ENCODE results near the gene CCSER2. TPM values are rescaled to one million over a fixed set of nuclear protein-coding genes. Genes with fewer than 3 reads are reported as not detected.

CCSER2 gene
- total RNA-seq, 2 experiments from 2014 or later: 69.8 to 73.5 TPM

GRCh38 chr10:84296091-84296981, 32.1 kb upstream of the CCSER2 start:
- H3K27ac Mint-ChIP-seq: no peak overlapping the region
- no peaks in the 10 kb centered on the region for H3K36me3 Mint-ChIP-seq
- H3K4me3 Mint-ChIP-seq: no peak overlapping the region
- peaks cover 4% of the 10 kb centered on the region for H3K27me3 Mint-ChIP-seq
- DNase-seq: no peak
- ChIA-PET CTCF (interaction anchor here (0.6 kb wide), 1 partner anchor 30 kb away, joined by 3 read pairs; no protein-coding TSS in a partner anchor), POLR2A (no interaction called here)
- intact Hi-C loops (cut with micrococcal nuclease): no loop called here
- peaks cover 20% of the 10 kb centered on the region for H3K4me1 Mint-ChIP-seq (ENCODE audit: low read depth)
- H3K9me3 Mint-ChIP-seq: no peaks in the 10 kb centered on the region

GRCh38 chr10:84298057-84298456, 30.3 kb upstream of the CCSER2 start:
- intact Hi-C loops (cut with micrococcal nuclease): no loop called here
- peaks cover 20% of the 10 kb centered on the region for H3K4me1 Mint-ChIP-seq (ENCODE audit: low read depth)
- POLR2A ChIA-PET: no interaction called here
- no peak overlapping the region for H3K27ac Mint-ChIP-seq
- CTCF ChIA-PET: no interaction called here
- H3K36me3 Mint-ChIP-seq: no peaks in the 10 kb centered on the region
- no peak for DNase-seq
- peaks cover 4% of the 10 kb centered on the region for H3K27me3 Mint-ChIP-seq
- no peak overlapping the region for H3K4me3 Mint-ChIP-seq
- H3K9me3 Mint-ChIP-seq: no peaks in the 10 kb centered on the region

GRCh38 chr10:84302223-84302622, 26.2 kb upstream of the CCSER2 start:
- Mint-ChIP-seq H3K4me1 (ENCODE audit: low read depth) (peaks cover 12% of the 10 kb centered on the region), H3K27me3 (peaks cover 4% of the 10 kb centered on the region), H3K27ac (no peak overlapping the region), H3K36me3 (peaks cover 1% of the 10 kb centered on the region), H3K9me3 (no peaks in the 10 kb centered on the region), H3K4me3 (no peak overlapping the region)
- DNase-seq: no peak
- ChIA-PET CTCF (interaction anchor here (1.0 kb wide), 1 partner anchor 35 kb away, joined by 3 read pairs; no protein-coding TSS in a partner anchor), POLR2A (no interaction called here)
- intact Hi-C loops (cut with micrococcal nuclease): no loop called here

- Mint-ChIP-seq H3K27ac (peak overlapping the region; percentile 91), H3K27me3 (no peaks in the 10 kb centered on the region), H3K36me3 (peaks cover 1% of the 10 kb centered on the region), H3K9me3 (no peaks in the 10 kb centered on the region), H3K4me1 (ENCODE audit: low read depth) (peaks cover 34% of the 10 kb centered on the region), H3K4me3 (no peak overlapping the region)
- intact Hi-C loops (cut with micrococcal nuclease): no loop called here
- ChIA-PET POLR2A (interaction anchor here (2.2 kb wide), 1 partner anchor 22 kb away, joined by 10 read pairs; the partner anchor contains the start of gene CCSER2), CTCF (no interaction called here)
- no peak for DNase-seq
These were observed 21.5 kb upstream of the CCSER2 start for GRCh38 chr10:84306751-84307384.

- H3K4me3 Mint-ChIP-seq: no peak overlapping the region
- H3K36me3 Mint-ChIP-seq: peaks cover 1% of the 10 kb centered on the region
- intact Hi-C loops (cut with micrococcal nuclease): loop anchor here (1.0 kb wide), 5 partner anchors 9 to 41 kb away; no protein-coding TSS in a partner anchor
- peak overlapping the region; percentile 77 for H3K27ac Mint-ChIP-seq
- peaks cover 34% of the 10 kb centered on the region for H3K4me1 Mint-ChIP-seq (ENCODE audit: low read depth)
- no peaks in the 10 kb centered on the region for H3K9me3 Mint-ChIP-seq
- POLR2A ChIA-PET: interaction anchor here (2.2 kb wide), 1 partner anchor 21 kb away, joined by 10 read pairs; the partner anchor contains the start of gene CCSER2
- CTCF ChIA-PET: interaction anchor here (0.6 to 1.6 kb wide), 2 partner anchors 21 to 41 kb away, joined by 3 to 6 read pairs; no protein-coding TSS in a partner anchor
- H3K27me3 Mint-ChIP-seq: no peaks in the 10 kb centered on the region
- no peak for DNase-seq
These were observed 20.4 kb upstream of the CCSER2 start for GRCh38 chr10:84308021-84308420.

- H3K4me1 Mint-ChIP-seq (ENCODE audit: low read depth): peaks cover 34% of the 10 kb centered on the region
- H3K9me3 Mint-ChIP-seq: no peaks in the 10 kb centered on the region
- H3K4me3 Mint-ChIP-seq: peak overlapping the region; percentile 45
- DNase-seq: peak; percentile 74
- CTCF ChIA-PET: interaction anchor here (0.6 to 1.6 kb wide), 5 partner anchors 20 to 232 kb away, joined by 3 to 6 read pairs (median 3); partner anchors contain the start of gene CCSER2
- intact Hi-C loops (cut with micrococcal nuclease): loop anchor here (1.0 kb wide), 5 partner anchors 9 to 41 kb away; no protein-coding TSS in a partner anchor
- POLR2A ChIA-PET: interaction anchor here (2.2 kb wide), 1 partner anchor 20 kb away, joined by 10 read pairs; the partner anchor contains the start of gene CCSER2
- H3K27ac Mint-ChIP-seq: peak overlapping the region; percentile 82
- no peaks in the 10 kb centered on the region for H3K27me3 Mint-ChIP-seq
- peaks cover 1% of the 10 kb centered on the region for H3K36me3 Mint-ChIP-seq
These were observed 19.7 kb upstream of the CCSER2 start for GRCh38 chr10:84308481-84309304.

GRCh38 chr10:84310470-84310869, 17.9 kb upstream of the CCSER2 start:
- Mint-ChIP-seq H3K27ac (no peak overlapping the region), H3K4me1 (ENCODE audit: low read depth) (peaks cover 34% of the 10 kb centered on the region), H3K27me3 (peaks cover 3% of the 10 kb centered on the region), H3K9me3 (no peaks in the 10 kb centered on the region), H3K4me3 (no peak overlapping the region), H3K36me3 (peaks cover 1% of the 10 kb centered on the region)
- ChIA-PET CTCF (interaction anchor here (0.6 to 1.8 kb wide), 4 partner anchors 43 to 227 kb away, joined by 3 to 6 read pairs (median 4); no protein-coding TSS in a partner anchor), POLR2A (interaction anchor here (1.1 kb wide), 1 partner anchor 19 kb away, joined by 3 read pairs; no protein-coding TSS in a partner anchor)
- intact Hi-C loops (cut with micrococcal nuclease): no loop called here
- no peak for DNase-seq

- H3K9me3 Mint-ChIP-seq: no peaks in the 10 kb centered on the region
- CTCF ChIA-PET: interaction anchor here (1.8 kb wide), 1 partner anchor 226 kb away, joined by 6 read pairs; no protein-coding TSS in a partner anchor
These were observed 16.8 kb upstream of the CCSER2 start for GRCh38 chr10:84311576-84311975.

GRCh38 chr10:84312816-84313215, 15.6 kb upstream of the CCSER2 start:
- no peaks in the 10 kb centered on the region for H3K36me3 Mint-ChIP-seq
- peaks cover 6% of the 10 kb centered on the region for H3K27me3 Mint-ChIP-seq
- no peaks in the 10 kb centered on the region for H3K9me3 Mint-ChIP-seq
- no peak for DNase-seq
- ChIA-PET POLR2A (no interaction called here), CTCF (interaction anchor here (0.6 kb wide), 1 partner anchor 46 kb away, joined by 4 read pairs; no protein-coding TSS in a partner anchor)
- H3K27ac Mint-ChIP-seq: no peak overlapping the region
- intact Hi-C loops (cut with micrococcal nuclease): no loop called here
- no peak overlapping the region for H3K4me3 Mint-ChIP-seq
- peaks cover 25% of the 10 kb centered on the region for H3K4me1 Mint-ChIP-seq (ENCODE audit: low read depth)

More at GRCh38 chr10:84311576-84311975, 16.8 kb upstream of the CCSER2 start:
- H3K27ac Mint-ChIP-seq: no peak overlapping the region
- peaks cover 1% of the 10 kb centered on the region for H3K36me3 Mint-ChIP-seq
- POLR2A ChIA-PET: no interaction called here
- DNase-seq: no peak
- H3K27me3 Mint-ChIP-seq: peaks cover 5% of the 10 kb centered on the region
- no peak overlapping the region for H3K4me3 Mint-ChIP-seq
- intact Hi-C loops (cut with micrococcal nuclease): no loop called here
- H3K4me1 Mint-ChIP-seq (ENCODE audit: low read depth): peaks cover 31% of the 10 kb centered on the region

GRCh38 chr10:84314275-84314674, 14.1 kb upstream of the CCSER2 start:
- peaks cover 6% of the 10 kb centered on the region for H3K27me3 Mint-ChIP-seq
- POLR2A ChIA-PET: no interaction called here
- H3K4me1 Mint-ChIP-seq (ENCODE audit: low read depth): peaks cover 11% of the 10 kb centered on the region
- H3K4me3 Mint-ChIP-seq: no peak overlapping the region
- H3K36me3 Mint-ChIP-seq: no peaks in the 10 kb centered on the region
- no peak overlapping the region for H3K27ac Mint-ChIP-seq
- CTCF ChIA-PET: no interaction called here
- H3K9me3 Mint-ChIP-seq: no peaks in the 10 kb centered on the region
- intact Hi-C loops (cut with micrococcal nuclease): no loop called here
- DNase-seq: no peak

- H3K27ac Mint-ChIP-seq: no peak overlapping the region
- intact Hi-C loops (cut with micrococcal nuclease): loop anchor here (1.0 kb wide), 1 partner anchor 9 kb away; no protein-coding TSS in a partner anchor
- peaks cover 9% of the 10 kb centered on the region for H3K27me3 Mint-ChIP-seq
- no peak overlapping the region for H3K4me3 Mint-ChIP-seq
- ChIA-PET POLR2A (interaction anchor here (1.4 kb wide), 1 partner anchor 12 kb away, joined by 3 read pairs; no protein-coding TSS in a partner anchor), CTCF (interaction anchor here (0.7 to 0.8 kb wide), 2 partner anchors 17 to 221 kb away, joined by 3 read pairs; no protein-coding TSS in a partner anchor)
- no peaks in the 10 kb centered on the region for H3K36me3 Mint-ChIP-seq
- H3K4me1 Mint-ChIP-seq (ENCODE audit: low read depth): peaks cover 7% of the 10 kb centered on the region
- no peaks in the 10 kb centered on the region for H3K9me3 Mint-ChIP-seq
- DNase-seq: no peak
These were observed 11.2 kb upstream of the CCSER2 start for GRCh38 chr10:84317174-84317573.

All from activated CD4-positive, alpha-beta memory T cell treated with anti-CD3 and anti-CD28 coated beads for 36 hours (primary cell).